ENCODE data around the gene PRRT1. TPM values are rescaled to one million over a fixed set of nuclear protein-coding genes. Genes with fewer than 3 reads are reported as not detected.

The PRRT1 gene
- total RNA-seq, 2 donors from 2014 or later, result 0.17 to 0.29 TPM

Other genes starting within 250 kb of the PRRT1 start
- 1 to 10 TPM; 1.6 to 3.0 TPM for gene ZBTB12, start 249.9 kb downstream of the PRRT1 start, total RNA-seq
- 1 to 10 TPM in 1 of 2 donors, under 1 TPM in 1; 0.58 to 4.7 TPM for gene C2, start 224.2 kb downstream of the PRRT1 start, total RNA-seq
- 1 to 10 TPM in 1 of 2 donors, not detected in 1; 1.5 TPM for gene CFB, start 205.8 kb downstream of the PRRT1 start, total RNA-seq
- gene NELFE, start 193.0 kb downstream of the PRRT1 start, total RNA-seq, result 10 to 100 TPM; 50.3 to 63.6 TPM
- gene SKIC2, start 192.8 kb downstream of the PRRT1 start, total RNA-seq, result 10 to 100 TPM; 86.5 to 92.9 TPM
- 10 to 100 TPM; 14.9 to 16.9 TPM for gene DXO, start 179.8 kb downstream of the PRRT1 start, total RNA-seq
- 1 to 10 TPM; 6.5 to 6.9 TPM for gene C4A, start 169.9 kb downstream of the PRRT1 start, total RNA-seq
- gene C4B, start 137.1 kb downstream of the PRRT1 start, total RNA-seq, result 1 to 10 TPM; 5.9 to 6.1 TPM
- gene CYP21A2, start 113.5 kb downstream of the PRRT1 start, total RNA-seq, result under 1 TPM; 0.16 to 0.91 TPM
- 10 to 100 TPM in 1 of 2 donors, 1 to 10 TPM in 1; 7.2 to 26.8 TPM for gene TNXB, start 42.6 kb downstream of the PRRT1 start, total RNA-seq
- gene ATF6B, start 23.7 kb downstream of the PRRT1 start, total RNA-seq, result 10 to 100 TPM; 73.4 to 99.9 TPM
- gene FKBPL, start 21.7 kb downstream of the PRRT1 start, total RNA-seq, result 1 to 10 TPM; 7.4 to 9.3 TPM
- gene PPT2, start 2.2 kb upstream of the PRRT1 start, total RNA-seq, result 10 to 100 TPM; 10.5 to 18.0 TPM
- 10 to 100 TPM in 1 of 2 donors, 1 to 10 TPM in 1; 6.7 to 10.1 TPM for gene EGFL8, start 12.7 kb upstream of the PRRT1 start, total RNA-seq
- gene AGPAT1, start 24.1 kb upstream of the PRRT1 start, total RNA-seq, result 10 to 100 TPM; 26.8 to 37.5 TPM
- gene RNF5, start 26.5 kb upstream of the PRRT1 start, total RNA-seq, result 10 to 100 TPM; 46.0 to 64.5 TPM
- 10 to 100 TPM; 19.3 to 50.2 TPM for gene AGER, start 32.3 kb upstream of the PRRT1 start, total RNA-seq
- gene PBX2, start 38.3 kb upstream of the PRRT1 start, total RNA-seq, result 100 to 1,000 TPM in 1 of 2 donors, 10 to 100 TPM in 1; 53.0 to 135 TPM
- 100 to 1,000 TPM; 136 to 227 TPM for gene GPSM3, start 40.7 kb upstream of the PRRT1 start, total RNA-seq
- 1 to 10 TPM in 1 of 2 donors, under 1 TPM in 1; 0.73 to 2.3 TPM for gene NOTCH4, start 72.1 kb upstream of the PRRT1 start, total RNA-seq
- gene TSBP1, start 220.0 kb upstream of the PRRT1 start, total RNA-seq, result not detected

Measured in activated T-helper 17 cell treated with anti-CD3 and anti-CD28 coated beads, Interleukin-2, amount 50 U/mL, for 72 hours (primary cell).